ENCODE data around the gene DLG1. TPM values are rescaled to one million over a fixed set of nuclear protein-coding genes. Genes with fewer than 3 reads are reported as not detected.
"Not testable (repeated sequence)": the region's sequence is repeated elsewhere in the genome, so short reads cannot be mapped to it uniquely, and the experiment has no call there.

Gene DLG1
- total RNA-seq, 2 donors from 2014 or later: 59.0 to 98.2 TPM

GRCh38 chr3:197197334-197197733, 101.1 kb downstream of the DLG1 start:
- H3K4me3 ChIP-seq: no peak overlapping the region
- H3K4me1 ChIP-seq (replicated peaks): no peaks in the 10 kb centered on the region
- H3K36me3 ChIP-seq: no peaks in the 10 kb centered on the region
- intact Hi-C loops (cut with DNase I): no loop called here
- no peaks in the 10 kb centered on the region for H3K27me3 ChIP-seq (replicated peaks; ENCODE audit: insufficient read depth)
- no peak overlapping the region for H3K27ac ChIP-seq
- H3K9me3 ChIP-seq: no peaks in the 10 kb centered on the region
- WGBS: 94% methylated on average over 2 of the region's 2 CpGs
- no peak for DNase-seq (ENCODE audit: low spot score)
- no peak for TF ChIP-seq POLR2AphosphoS5 (IDR thresholded peaks at IDR 0.05)
- TF ChIP-seq, protein P1, sequence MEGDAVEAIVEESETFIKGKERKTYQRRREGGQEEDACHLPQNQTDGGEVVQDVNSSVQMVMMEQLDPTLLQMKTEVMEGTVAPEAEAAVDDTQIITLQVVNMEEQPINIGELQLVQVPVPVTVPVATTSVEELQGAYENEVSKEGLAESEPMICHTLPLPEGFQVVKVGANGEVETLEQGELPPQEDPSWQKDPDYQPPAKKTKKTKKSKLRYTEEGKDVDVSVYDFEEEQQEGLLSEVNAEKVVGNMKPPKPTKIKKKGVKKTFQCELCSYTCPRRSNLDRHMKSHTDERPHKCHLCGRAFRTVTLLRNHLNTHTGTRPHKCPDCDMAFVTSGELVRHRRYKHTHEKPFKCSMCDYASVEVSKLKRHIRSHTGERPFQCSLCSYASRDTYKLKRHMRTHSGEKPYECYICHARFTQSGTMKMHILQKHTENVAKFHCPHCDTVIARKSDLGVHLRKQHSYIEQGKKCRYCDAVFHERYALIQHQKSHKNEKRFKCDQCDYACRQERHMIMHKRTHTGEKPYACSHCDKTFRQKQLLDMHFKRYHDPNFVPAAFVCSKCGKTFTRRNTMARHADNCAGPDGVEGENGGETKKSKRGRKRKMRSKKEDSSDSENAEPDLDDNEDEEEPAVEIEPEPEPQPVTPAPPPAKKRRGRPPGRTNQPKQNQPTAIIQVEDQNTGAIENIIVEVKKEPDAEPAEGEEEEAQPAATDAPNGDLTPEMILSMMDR (IDR thresholded peaks at IDR 0.05): no peak
- TF ChIP-seq POLR2A (IDR thresholded peaks at IDR 0.05): no peak

DNA sequence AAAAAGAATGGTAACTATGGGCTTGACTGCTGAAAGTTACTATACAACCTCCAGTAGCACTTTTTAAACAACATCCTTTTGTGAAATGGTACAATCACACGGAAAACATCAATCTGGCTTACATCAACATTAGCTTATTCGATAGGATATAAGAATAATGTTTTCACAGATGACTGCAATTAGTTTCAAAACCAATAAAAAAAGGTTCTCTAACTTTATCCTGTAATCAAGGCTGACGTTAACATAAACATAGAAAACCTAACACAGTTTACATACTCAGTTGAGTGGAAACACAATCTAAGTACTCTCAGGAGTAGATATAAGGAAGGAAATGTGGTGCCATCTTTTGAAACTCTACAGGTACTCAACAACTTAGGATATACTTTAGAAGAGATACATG, 102.2 kb downstream of the DLG1 start:
- Histone ChIP-seq H3K27me3 (replicated peaks; ENCODE audit: insufficient read depth) (no peaks in the 10 kb centered on the region), H3K36me3 (no peaks in the 10 kb centered on the region), H3K4me3 (no peak overlapping the region), H3K27ac (no peak overlapping the region), H3K9me3 (no peaks in the 10 kb centered on the region), H3K4me1 (replicated peaks) (no peaks in the 10 kb centered on the region)
- no peak for DNase-seq (ENCODE audit: low spot score)
- 71% methylated on average over 3 of the region's 3 CpGs for WGBS
- TF ChIP-seq, protein P1 (IDR thresholded peaks at IDR 0.05): no peak
- TF ChIP-seq POLR2AphosphoS5 (IDR thresholded peaks at IDR 0.05) (no peak), POLR2A (IDR thresholded peaks at IDR 0.05) (no peak)
- intact Hi-C loops (cut with DNase I): no loop called here

- H3K4me1 ChIP-seq (replicated peaks): no peaks in the 10 kb centered on the region
- H3K36me3 ChIP-seq: no peaks in the 10 kb centered on the region
- no peak overlapping the region for H3K27ac ChIP-seq
- no peak for DNase-seq (ENCODE audit: low spot score)
- no peaks in the 10 kb centered on the region for H3K9me3 ChIP-seq
- H3K27me3 ChIP-seq (replicated peaks; ENCODE audit: insufficient read depth): no peaks in the 10 kb centered on the region
- 100% methylated on average over 1 of the region's 1 CpG for WGBS
- intact Hi-C loops (cut with DNase I): no loop called here
- no peak for TF ChIP-seq POLR2A (IDR thresholded peaks at IDR 0.05)
- TF ChIP-seq, protein P1 (IDR thresholded peaks at IDR 0.05): no peak
- TF ChIP-seq POLR2AphosphoS5 (IDR thresholded peaks at IDR 0.05): no peak
- H3K4me3 ChIP-seq: no peak overlapping the region
Observed at GRCh38 chr3:197195326-197195725, 103.1 kb downstream of the DLG1 start.

DNA sequence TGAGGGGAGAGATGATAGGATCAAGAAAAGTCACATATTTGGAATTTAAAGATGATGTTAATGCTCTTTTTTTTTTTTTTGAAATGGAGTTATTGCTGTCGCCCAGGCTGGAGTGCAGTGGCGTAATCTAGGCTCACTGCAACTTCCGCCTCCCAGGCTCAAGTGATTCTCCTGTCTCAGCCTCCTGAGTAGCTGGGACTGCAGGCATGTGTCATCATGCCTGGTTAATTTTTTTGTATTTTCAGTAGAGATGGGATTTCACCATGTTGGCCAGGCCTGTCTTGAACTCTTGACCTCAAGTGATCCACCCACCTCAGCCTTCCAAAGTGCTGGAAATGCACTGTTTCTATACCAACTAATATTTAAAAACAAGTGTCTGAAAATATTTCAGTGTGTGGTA, 104.7 kb downstream of the DLG1 start:
- intact Hi-C loops (cut with DNase I); H3K9me3 ChIP-seq; DNase-seq (ENCODE audit: low spot score); H3K27ac ChIP-seq; H3K4me1 ChIP-seq (replicated peaks); H3K36me3 ChIP-seq; H3K27me3 ChIP-seq (replicated peaks; ENCODE audit: insufficient read depth); H3K4me3 ChIP-seq: not testable (repeated sequence)
- 91% methylated on average over 3 of the region's 3 CpGs for WGBS

GRCh38 chr3:197191897-197192296, 106.5 kb downstream of the DLG1 start:
- H3K36me3 ChIP-seq: no peaks in the 10 kb centered on the region
- intact Hi-C loops (cut with DNase I): no loop called here
- no peaks in the 10 kb centered on the region for H3K27me3 ChIP-seq (replicated peaks; ENCODE audit: insufficient read depth)
- H3K4me3 ChIP-seq: no peak overlapping the region
- H3K9me3 ChIP-seq: no peaks in the 10 kb centered on the region
- no peak for DNase-seq (ENCODE audit: low spot score)
- 92% methylated on average over 2 of the region's 2 CpGs for WGBS
- H3K4me1 ChIP-seq (replicated peaks): no peaks in the 10 kb centered on the region
- no peak overlapping the region for H3K27ac ChIP-seq
- TF ChIP-seq POLR2AphosphoS5 (IDR thresholded peaks at IDR 0.05): no peak
- no peak for TF ChIP-seq POLR2A (IDR thresholded peaks at IDR 0.05)
- TF ChIP-seq, protein P1 (IDR thresholded peaks at IDR 0.05): no peak
